ENCODE results near the gene PC.

Gene PC

DNA sequence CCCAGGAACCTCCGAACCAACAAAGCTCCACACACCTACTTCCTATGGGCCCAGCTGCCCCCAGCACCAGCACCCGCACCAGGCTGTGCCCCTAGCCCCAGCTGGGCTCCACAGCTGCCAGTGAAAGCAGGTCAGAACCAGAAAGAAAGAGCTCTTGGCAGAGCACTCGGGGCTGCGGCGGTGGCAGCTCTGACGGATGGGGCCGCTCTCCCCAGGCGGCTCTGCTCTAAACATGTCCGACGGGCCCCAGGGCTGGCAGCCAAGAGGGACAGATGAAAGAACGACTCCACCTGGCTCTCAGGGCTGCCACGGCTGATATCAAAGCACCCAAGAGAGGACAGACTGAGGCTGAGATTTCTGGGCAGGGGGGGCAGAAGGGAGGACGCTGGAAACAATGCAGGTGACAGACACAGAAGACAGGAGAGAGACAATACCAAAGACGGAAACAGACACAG is 75.6 kb downstream of the PC start:
- no peak for DNase-seq (ENCODE audit: low spot score)

DNA sequence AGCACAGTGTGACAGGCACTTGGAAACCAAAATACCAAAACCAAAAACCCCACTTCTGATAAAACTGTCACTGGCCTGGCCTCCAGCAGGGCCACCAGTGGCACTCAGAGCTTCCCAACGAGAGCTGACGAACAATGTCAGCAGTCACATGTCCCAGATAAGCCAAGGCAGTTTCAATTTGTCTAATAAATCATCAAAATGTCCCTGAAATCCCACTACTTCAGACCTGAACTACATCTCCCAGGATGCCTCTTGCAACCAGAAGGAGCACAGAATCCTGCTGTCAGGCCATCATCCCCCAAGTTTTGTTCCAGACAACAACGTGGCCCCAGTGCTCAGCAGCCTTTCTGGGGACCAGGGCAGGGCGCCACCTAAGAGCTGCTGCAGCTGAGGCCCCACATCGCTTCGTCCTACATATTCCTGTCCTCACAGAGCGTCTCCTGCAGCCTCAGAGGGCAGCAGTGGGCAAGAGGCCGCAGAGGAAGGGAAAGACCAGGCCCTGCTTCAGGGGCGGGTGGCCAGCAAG is 76.2 kb downstream of the PC start:
- no peak for DNase-seq (ENCODE audit: low spot score)

DNA sequence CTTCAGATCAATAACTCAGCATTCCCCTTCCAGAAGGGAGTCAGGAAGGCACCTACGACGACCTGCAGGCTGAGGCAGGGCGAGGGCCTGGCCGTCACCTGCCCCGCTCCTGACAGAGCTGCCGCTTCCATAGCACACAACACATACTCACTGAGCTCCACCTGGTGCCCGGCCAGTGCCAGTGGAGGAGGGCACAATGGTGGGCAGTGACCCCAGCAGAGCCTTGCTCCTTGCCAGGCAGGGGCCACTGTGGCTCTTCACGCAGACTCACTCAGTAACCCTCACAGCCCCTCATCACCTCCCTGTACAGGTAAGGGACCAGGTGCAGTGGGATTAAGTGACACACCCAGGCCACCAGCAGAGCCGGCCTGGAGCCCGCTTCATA is 76.7 kb downstream of the PC start:
- no peak for DNase-seq (ENCODE audit: low spot score)

DNA sequence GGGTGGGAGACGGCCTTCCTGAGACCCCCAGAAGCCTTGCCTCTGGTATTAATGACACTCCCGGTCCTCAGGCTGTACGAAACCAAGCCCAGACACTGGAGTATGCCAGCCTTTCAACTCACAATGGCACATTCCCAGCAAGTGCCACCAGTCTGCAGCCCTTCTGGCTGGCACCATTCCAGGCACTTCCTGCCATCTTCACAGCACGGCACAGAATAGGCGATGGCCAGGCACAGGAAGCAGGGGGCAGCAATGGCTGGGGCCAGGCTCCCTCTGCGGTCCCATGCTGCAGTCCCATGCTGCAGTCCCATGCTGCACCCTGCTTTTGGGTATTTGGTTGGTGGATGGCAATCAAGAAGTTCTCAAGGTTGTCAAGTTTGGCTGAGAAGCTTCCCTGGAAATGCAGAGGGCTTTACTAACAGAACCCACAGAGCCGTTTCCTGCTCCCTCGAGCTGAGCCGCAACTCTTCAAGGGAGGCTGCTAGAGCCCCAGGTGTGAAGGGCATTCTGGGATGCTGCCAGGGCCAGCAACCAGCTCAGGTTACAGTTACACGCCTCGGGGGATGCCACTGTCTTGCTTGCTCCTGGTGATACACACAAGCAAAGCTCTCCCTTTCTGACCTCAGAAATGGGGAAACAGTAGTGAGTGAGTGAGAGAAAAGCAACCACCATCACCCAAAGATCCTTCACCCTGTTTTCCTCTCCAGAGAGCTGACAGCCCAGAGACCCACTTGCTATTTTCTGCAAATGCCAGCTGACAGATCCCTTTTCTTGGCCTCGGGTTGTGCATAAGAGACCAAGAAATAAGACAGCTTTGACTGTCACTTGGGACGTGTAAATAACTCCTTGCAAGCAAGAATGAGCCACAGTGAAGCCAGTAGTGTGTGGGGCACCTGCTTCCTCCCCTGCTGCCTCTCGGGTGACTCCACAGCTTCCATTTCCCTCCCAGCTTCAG is 77.4 kb downstream of the PC start:
- no peak for DNase-seq (ENCODE audit: low spot score)

DNA sequence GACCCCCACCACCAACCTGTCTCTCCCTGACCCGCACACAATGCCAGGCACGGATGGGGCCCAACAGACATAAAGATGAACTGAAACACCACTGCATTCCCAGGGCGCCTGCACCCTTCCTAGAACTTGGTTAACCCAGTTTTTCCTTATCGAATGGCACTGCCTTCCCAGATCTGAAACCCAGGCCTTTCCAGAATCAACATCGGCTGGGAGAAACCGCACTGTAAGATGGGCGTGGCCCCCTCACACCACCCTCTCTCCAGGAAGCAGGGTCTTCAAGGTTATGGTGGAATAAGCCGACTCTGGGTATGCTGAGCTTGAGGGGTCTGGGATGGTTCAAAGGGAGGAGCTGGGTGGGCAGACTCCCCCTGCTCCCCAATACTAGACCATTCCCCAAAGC is 78.2 kb downstream of the PC start:
- no peak for DNase-seq (ENCODE audit: low spot score)

DNA sequence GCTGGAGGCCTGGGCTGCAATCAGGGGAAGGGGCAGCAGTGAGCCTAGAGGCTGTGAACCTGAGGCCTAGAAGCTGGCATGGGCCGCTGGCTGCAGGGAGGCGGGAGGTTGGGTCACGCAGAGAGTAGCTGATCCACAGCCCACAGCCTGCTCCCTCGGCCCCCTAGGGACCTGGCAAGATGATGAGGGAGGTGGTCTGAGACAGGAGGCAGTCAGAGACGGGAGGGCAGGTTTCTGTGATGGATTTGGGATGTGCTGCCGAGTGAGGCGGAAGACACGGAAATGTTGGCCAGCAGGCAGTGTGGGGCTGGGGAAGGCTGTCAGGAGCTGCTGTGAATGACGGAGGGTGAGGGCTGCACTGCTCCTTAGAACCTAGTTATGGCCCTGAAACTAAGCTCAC is 78.6 kb downstream of the PC start:
- DNase-seq (ENCODE audit: low spot score), result no peak

DNA sequence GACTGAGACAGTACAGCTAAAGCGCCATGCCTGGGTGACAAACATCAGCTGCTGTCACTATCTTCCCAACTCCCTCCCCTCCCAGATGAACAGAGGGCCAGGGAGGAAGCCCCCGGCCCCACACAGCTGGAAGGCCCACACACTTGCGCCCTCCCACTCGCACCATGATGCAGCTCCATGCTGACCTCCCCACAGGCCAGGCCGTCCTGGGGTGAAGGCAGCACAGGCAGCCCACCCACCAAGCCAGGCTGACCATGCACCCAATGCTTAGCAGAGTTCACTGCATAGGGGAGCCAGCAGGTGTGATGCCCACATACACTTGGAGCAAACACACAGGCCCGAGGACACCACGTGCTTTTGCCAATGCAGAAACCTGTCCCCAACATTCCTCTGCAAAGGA is 79.2 kb downstream of the PC start:
- DNase-seq (ENCODE audit: low spot score), result no peak

DNA sequence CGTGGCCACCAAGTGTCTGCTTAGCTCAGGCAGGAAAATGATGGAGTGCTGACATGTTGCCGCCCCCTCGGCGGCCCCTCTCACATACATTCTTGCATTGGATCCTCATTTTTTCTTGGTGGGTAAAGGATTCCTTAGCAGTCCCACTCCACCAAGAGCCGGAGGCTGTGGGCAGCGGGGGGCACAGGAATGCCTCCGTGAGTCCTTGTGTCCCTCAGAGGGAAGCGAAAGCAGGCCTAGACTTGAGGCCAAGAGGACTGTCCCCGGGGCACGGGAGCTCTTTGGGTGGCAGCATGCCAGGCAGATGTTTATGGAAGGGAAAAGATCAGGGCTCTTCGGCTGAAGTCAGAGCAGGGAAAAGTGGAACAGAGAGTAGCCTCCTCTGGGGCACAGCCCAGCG is 79.7 kb downstream of the PC start:
- DNase-seq (ENCODE audit: low spot score), result no peak

DNA sequence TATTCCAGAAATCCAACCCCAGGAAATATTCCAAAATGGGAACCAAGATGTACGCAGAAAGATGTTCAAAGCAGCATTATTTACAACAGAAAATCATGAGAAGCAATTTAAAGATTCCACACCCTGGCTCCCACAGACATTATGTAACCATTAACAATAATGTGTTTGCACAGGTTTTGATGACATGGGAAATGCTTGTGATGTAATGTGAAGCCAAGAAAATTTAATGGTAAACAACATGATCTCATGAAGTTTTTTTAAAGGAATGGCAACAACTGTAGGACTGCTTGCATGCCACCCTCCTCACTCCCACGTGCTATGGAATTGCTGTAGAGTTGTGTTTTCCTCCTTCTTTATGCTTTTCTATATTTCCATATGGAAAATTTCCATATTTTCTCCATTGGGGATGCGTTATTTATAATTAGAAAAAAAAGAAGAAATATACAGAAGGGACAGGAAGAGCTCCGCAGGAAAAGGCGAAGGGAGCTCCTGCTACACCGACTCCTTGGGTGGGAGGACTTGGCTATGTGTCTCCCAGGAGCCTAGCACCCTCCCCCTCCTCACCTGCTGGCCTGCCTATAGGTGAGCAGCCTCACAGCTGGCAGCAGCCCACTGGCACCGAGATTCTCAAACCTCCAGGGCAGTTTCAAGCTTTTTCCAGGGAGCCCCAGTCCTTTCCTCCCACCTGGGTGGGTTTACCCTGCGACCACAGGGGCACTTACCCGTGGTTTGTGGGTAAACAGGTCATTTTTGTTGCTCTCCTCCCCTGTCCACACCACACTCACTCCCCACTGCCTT is 80.4 kb downstream of the PC start:
- DNase-seq (ENCODE audit: low spot score), result no peak

DNA sequence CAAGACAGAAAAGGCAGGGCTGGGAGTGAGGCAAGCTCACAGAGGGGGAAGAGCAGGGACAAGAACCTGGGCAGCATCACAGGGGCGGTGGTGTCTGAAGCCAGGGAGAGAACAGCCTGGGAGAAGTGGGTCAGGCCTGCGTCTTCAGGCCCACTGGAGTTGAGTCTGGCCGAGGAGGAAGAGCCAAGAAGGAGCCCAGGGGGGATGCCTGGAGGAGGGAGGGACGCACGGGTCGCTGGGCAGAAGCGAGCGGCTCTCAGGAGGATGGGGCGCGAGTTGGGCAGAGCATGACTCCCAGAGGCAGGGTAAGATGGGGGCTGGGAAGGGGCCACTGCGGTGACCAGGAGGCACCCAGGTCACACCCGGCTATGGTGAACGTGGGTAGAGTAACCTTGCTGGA is 82.8 kb downstream of the PC start:
- no peak for DNase-seq (ENCODE audit: low spot score)

DNA sequence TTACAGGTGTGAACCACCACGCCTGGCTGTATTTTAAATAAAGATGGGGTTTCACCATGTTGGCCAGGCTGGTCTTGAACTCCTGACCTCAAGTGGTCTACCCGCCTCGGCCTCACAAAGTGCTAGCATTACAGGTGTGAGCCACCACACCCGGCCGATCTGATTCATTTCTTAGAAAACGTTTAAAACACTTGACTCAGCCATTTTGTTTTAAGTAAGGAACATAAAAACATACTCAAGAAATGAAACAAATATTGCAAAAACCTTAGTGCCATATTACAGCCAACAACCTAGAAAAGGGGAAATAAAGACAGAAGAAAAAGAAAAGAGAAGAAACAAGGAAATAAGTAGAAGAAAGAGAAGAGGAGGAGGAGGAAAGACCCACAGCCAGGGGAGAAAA is 84.0 kb downstream of the PC start:
- no peak for DNase-seq (ENCODE audit: low spot score)

DNA sequence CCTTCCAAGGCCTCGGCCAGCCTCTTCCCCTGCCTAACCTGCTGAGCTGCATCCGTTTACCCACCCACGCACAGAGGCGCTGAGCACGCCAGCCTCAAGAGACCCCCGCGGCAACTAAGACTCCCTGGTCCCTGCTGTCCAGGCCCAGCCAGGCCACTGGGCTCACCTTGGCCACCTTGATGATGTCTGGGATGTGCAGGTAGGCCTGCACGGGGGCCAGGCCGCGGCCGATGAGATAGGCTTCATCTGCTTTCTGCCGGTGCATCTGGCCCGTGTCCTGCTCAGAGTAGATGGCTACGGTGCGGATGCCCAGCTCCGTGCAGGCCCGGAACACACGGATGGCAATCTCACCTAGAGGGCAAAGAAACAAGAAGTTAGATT is 86.7 kb downstream of the PC start:
- DNase-seq (ENCODE audit: low spot score), result no peak

DNA sequence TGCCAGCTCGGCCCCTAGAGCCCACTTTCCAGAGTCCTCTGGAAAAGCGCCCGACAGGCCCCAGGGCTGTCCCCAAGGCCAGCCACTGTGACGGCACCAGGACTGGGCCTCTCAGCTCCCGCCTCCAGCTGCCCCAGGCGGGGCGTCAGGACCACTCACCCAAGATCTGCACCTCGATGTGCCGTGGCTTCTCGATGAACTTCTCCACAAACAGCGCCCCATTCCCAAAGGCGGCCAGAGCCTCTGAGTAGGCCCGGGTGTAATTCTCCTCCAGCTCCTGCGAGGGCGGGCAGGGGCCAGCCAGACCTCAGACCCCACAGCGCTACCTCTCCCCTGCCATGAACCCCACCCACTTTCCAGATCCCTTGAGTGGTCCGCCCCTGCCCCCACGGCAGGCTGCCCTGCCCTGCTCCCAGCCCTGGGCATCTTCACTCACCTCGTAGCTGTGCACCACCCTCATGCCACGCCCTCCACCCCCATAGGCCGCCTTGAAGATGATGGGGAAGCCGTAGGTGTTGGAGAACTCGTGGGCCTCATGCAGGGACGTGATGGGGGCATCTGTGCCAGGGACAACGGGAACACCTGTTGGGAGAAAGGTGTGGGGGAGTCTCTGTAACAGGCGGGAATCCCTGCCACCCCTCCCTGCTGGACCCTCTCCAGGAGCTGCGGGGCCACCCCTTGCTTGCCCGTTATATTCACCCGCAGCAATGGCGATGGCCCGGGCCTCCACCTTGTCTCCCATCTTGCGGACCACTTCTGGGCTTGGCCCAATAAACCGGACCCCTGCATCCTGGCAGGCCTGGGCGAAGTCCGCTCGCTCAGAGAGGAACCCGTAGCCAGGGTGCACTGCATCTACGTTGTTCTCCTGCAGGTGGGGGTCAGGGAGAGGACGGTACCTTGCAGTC is 87.3 kb downstream of the PC start:
- DNase-seq (ENCODE audit: low spot score), result no peak

DNA sequence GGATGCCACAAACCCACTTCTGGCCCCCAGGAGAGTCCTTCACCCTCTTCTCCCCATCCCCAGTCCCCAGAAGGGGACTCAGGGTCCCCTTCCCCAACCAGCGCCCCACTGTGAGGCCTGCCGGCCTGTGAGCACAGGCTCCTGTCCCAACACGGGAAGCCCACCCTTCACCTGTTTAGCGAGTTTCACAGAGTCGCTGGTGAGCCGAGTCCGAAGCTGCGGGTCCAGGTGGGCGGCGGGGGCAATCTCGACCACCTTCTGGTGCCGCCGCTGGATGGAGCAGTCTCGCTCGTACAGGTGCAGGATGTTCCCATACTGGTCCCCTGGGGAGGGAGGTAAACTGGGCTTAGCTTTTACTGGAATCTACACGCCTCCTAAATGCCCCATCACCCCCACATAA is 88.1 kb downstream of the PC start:
- DNase-seq (ENCODE audit: low spot score), result no peak

DNA sequence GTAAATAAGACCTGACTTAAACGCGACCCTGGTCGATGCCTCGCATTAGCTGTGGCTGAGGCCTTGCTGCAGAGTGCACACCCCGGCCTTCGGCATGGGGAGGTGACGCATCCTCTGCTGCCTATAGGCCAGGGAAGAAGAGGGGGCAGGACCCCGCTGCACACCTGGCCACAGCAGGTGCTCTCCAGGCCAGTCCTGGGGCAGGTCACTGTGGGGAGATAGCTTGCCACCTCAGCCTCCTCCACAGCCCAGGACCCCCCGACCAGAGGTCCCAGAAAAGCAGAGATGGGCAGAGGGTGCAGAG is 88.7 kb downstream of the PC start:
- no peak for DNase-seq (ENCODE audit: low spot score)

DNA sequence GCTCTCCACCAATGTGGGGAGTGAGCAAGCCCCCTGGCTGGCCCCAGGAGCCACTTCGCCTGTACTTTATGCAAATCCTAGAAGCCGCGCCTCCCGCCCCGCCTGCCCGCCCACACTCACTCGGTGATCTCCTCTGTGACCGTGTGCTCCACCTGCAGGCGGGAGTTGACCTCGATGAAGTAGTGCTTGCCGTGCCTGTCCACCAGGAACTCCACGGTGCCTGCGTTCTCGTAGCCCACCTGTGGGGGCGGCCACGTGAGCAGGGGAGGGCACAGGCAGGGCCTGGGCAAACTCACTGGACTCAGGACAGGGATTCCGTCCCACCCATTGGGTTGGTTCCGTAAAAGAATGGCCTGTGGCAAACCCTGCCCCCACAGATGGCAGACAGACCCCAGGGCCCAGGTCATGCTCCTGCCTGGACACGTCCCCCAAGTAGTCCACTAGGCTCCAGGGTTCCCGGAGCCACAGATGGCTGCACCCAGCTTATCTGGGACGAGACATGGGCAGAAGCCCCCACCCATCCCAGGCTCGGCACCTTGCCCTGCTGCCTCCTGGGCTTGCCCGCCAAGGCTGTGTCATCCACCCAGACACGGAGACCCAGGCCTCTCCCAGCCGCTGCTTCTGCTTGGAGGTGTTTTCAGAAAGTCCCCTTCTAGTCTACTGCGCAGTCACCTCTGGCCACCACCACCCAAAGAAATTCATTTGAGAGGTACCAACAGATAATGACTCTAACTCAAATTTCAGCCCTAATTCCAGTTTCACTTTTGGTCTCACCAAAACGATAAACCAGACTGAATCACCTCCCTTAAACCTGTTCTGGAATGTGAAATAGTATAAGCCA is 89.2 kb downstream of the PC start:
- peak; percentile 69 for DNase-seq (ENCODE audit: low spot score)

DNA sequence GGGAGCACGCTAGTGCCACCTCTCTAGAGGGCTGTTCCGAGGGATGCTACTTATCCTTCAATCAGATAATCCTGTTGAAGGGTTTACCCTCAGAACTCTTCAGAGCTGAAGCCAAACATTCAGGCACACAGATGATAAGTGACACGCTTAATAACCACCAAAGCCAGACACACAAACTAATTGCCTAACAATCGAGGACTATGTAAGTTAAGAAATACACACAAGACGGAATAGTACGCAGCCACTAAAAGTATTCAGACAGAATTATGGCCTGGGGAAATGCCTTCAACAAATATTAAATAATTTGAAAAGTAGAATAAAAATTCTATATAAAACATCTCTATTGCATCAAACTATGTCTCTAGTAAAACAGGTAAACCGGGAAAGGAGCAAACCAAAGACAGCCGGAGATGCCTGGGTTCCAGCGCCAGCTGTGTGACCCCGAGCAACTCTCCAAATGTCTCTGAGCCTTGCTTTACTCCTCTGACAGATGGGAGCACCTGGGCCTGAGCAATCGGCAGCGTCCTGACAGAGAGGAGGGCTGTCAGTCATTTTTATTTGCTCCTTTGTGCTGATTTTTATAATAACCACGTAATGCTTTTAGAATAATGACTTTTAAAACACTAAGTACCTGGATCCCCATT is 90.0 kb downstream of the PC start:
- DNase-seq (ENCODE audit: low spot score), result no peak

DNA sequence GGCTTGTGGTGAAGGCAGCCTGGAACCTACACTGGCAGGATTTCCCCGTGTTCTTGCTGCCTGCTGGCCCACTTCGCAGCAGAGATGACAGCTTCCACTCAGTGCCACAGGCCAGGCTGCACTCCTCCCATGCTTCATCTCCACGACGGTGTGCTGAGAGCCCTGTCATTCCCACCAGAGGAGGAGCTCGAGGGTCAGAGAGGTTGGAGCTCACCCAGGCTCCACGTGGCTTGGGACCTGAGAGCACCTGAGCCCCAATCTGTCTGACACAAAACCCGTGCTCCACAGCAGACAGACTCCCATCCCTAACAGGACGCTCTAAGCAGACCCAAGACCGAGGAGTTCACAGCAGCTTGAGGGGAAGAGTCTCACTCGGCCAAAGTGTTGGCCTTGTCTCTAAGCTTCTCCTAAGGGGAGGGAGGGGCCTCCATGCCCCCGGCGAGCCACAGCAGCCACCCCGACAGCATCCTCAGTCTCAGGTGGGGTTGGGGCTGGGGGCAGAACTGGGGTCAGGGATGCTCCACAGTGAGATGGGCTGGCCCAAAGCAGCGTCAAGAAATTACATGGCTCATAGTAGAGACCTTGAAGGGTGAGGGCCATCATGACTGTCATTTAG is 90.7 kb downstream of the PC start:
- DNase-seq (ENCODE audit: low spot score), result no peak

DNA sequence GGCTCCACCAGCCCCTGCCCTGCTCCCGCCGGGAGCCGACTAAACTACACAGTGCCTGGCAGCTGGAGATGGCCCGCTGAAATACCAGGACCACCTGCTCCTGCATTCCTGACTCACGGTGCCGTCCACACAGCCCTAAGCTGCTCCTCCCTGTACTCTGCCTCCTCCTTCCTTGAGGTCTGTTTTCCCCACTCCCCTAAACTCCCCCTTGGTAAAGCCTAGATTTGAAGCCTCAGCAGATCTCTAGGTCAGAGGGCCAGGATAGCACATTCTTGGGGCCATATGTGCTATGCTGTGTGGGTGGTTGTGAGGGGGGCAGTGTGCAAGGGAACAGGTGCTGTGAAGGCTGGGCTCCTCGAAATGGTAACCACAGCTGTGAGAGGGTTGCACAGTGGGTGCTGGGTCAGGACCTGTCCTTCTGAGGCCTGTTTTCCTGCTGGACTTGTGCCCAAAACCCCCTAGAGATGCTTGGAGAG is 91.6 kb downstream of the PC start:
- no peak for DNase-seq (ENCODE audit: low spot score)

DNA sequence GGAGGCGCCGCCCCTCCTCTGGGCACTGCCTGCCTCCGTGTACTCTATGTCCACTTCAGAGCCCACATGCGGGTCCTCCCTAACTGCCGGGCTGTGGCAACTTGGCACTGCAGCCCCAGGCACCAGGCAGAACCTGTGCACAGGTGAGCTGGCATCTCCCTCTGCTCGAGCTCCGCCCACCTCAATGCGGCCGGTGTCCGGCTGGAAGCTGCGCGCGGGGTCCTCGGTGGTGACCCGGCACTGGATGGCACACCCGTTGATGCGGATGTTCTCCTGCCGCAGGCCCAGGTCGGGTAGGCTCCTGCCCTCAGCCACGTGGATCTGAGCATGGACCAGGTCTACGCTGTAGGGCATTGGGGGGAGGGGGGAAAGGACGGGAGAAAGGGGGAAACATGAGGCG is 92.2 kb downstream of the PC start:
- DNase-seq (ENCODE audit: low spot score), result no peak
